GM12878 (cell line): ENCODE data around the gene ADAMTS6.

Source experiments
- BRCA1 ChIP-seq: IDR thresholded peaks from 2 replicates; pipeline ENCODE4 v1.6.1; 2011; ENCODE audit warnings: low read depth, low read length, improper control_type of control experiment
- EP300 ChIP-seq, 2 experiments: fragments of 150-350 bp in 1 of 2; IDR thresholded peaks; 2 replicates each; pipeline ENCODE4 v1.6.1; 2011 to 2012; ENCODE audit warnings: low read depth in 2 of 2, low read length in 2 of 2, borderline replicate concordance in 1 of 2, improper control_type of control experiment in 1 of 2, inconsistent platforms in 1 of 2; ENCODE audit not compliant: control insufficient read depth in 1 of 2
- FOS ChIP-seq: IDR thresholded peaks from 3 replicates; pipeline ENCODE4 v1.6.1; 2011; ENCODE audit warnings: borderline replicate concordance; ENCODE audit not compliant: insufficient read length; ENCODE audit errors: extremely low read depth
- FOXK2 ChIP-seq: fragments of 450-650 bp; IDR thresholded peaks from 2 replicates; pipeline ENCODE4 v1.6.1; 2017; ENCODE audit warnings: mild to moderate bottlenecking, moderate library complexity
- NR2C1 ChIP-seq: fragments of 450-650 bp; IDR thresholded peaks from 2 replicates; pipeline ENCODE4 v1.6.1; 2017; ENCODE audit warnings: antibody characterized with exemption, mild to moderate bottlenecking, moderate library complexity
- RAD21 ChIP-seq: IDR thresholded peaks from 2 replicates; pipeline ENCODE4 v1.6.1; 2011; ENCODE audit warnings: mild to moderate bottlenecking, low read depth, low read length, moderate library complexity; ENCODE audit not compliant: insufficient read depth
- TAF1 ChIP-seq: IDR thresholded peaks from 2 replicates; pipeline ENCODE4 v1.6.1; 2011; ENCODE audit warnings: mild to moderate bottlenecking, low read depth, low read length, borderline replicate concordance
- YY1 ChIP-seq: IDR thresholded peaks from 2 replicates; pipeline ENCODE4 v1.6.1; 2011; ENCODE audit warnings: low read depth, mild to moderate bottlenecking, low read length
- ZNF274 ChIP-seq: IDR thresholded peaks from one replicate; pipeline ENCODE4 v1.8.0; 2011; ENCODE audit not compliant: insufficient read length, insufficient read depth
- TF ChIP-seq, protein P1 (sequence below), 3 experiments: IDR thresholded peaks in 2 of 3; conservative IDR thresholded peaks in 1 of 3; 2 replicates each; pipeline ENCODE4 v1.5.1; 2011; ENCODE audit warnings: low read depth in 3 of 3, low read length in 3 of 3, mild to moderate bottlenecking in 3 of 3, control low read depth in 2 of 3, moderate library complexity in 2 of 3, inconsistent platforms in 1 of 3, mixed read lengths in 1 of 3; ENCODE audit not compliant: control insufficient read depth in 2 of 3, insufficient read depth in 1 of 3; ENCODE audit errors: extremely low read depth in 1 of 3
- TF ChIP-seq, protein P2 (sequence below): IDR thresholded peaks from 2 replicates; pipeline ENCODE4 v1.6.1; 2012; ENCODE audit warnings: low read length, inconsistent platforms

DNA sequence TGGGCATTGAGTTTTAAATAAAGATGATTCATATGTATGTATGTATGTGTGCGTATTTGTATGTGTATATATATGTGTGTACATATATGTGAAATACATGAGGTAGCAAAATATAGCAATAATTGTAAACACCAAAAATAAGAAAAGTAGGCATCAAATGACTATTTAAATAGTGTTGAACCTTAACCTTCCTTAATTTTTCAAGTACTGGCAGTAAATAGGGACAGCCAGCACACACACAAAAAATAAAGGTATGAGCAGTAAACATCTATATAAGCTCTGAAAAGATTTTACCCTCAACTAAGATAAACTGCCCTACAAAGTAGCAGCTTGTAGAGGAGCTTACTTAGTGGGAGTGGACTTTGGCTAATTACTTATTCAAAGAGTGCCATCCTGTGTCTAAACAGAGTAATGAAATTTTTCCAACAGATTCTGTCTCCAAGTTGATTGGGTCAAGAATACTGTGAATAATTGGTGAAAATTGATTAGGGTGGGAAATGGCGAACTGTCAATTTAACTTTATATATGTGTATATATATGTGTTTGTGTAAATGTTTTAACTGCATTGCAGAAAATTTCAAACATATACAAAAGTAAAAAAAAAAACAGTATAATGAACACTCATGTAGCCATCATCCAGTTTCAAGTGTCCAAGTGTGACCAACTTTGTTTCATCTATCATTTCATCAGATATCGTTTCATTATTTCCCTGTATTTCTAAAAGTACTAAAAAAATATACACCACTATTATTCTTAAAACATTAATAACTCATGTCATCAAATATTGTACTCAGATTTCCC, 2.0 kb upstream of the ADAMTS6 start:
- TF ChIP-seq BRCA1 (no peak), FOS (no peak), NR2C1 (no peak), RAD21 (peak; percentile 85), ZNF274 (no peak), FOXK2 (no peak), YY1 (no peak), TAF1 (no peak), EP300 (IDR thresholded peaks at IDR 0.05; ENCODE audit: borderline replicate concordance in 1 of 2, control insufficient read depth in 1 of 2, low read depth in 2 of 2, low read length in 2 of 2) (no peak)
- TF ChIP-seq, protein P1, sequence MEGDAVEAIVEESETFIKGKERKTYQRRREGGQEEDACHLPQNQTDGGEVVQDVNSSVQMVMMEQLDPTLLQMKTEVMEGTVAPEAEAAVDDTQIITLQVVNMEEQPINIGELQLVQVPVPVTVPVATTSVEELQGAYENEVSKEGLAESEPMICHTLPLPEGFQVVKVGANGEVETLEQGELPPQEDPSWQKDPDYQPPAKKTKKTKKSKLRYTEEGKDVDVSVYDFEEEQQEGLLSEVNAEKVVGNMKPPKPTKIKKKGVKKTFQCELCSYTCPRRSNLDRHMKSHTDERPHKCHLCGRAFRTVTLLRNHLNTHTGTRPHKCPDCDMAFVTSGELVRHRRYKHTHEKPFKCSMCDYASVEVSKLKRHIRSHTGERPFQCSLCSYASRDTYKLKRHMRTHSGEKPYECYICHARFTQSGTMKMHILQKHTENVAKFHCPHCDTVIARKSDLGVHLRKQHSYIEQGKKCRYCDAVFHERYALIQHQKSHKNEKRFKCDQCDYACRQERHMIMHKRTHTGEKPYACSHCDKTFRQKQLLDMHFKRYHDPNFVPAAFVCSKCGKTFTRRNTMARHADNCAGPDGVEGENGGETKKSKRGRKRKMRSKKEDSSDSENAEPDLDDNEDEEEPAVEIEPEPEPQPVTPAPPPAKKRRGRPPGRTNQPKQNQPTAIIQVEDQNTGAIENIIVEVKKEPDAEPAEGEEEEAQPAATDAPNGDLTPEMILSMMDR (IDR thresholded peaks at IDR 0.05 in 2 of 3, conservative IDR thresholded peaks at IDR 0.05 in 1 of 3; ENCODE audit: control insufficient read depth in 2 of 3, extremely low read depth in 1 of 3, insufficient read depth in 1 of 3, low read depth in 3 of 3, low read length in 3 of 3): peak; percentile 35 to 61 (median 43); a peak in 5 of 6 replicates
- TF ChIP-seq, protein P2, sequence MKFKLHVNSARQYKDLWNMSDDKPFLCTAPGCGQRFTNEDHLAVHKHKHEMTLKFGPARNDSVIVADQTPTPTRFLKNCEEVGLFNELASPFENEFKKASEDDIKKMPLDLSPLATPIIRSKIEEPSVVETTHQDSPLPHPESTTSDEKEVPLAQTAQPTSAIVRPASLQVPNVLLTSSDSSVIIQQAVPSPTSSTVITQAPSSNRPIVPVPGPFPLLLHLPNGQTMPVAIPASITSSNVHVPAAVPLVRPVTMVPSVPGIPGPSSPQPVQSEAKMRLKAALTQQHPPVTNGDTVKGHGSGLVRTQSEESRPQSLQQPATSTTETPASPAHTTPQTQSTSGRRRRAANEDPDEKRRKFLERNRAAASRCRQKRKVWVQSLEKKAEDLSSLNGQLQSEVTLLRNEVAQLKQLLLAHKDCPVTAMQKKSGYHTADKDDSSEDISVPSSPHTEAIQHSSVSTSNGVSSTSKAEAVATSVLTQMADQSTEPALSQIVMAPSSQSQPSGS: no peak
